Progenitor cell of endocrine pancreas (in vitro differentiated cells): ENCODE measurements around the gene CNOT2. TPM values are rescaled to one million over a fixed set of nuclear protein-coding genes. Genes with fewer than 3 reads are reported as not detected.

Experiments
- DNase-seq: peaks from one replicate; pipeline ENCODE4 v3.0.0; 2021; ENCODE audit warnings: low spot score; ENCODE audit not compliant: unreplicated experiment
- H3K27ac Mint-ChIP-seq: 2 replicates; pipeline ENCODE4 v1.8.0; 2021; ENCODE audit warnings: mild to moderate bottlenecking, moderate library complexity, mixed read lengths
- H3K27me3 Mint-ChIP-seq: 2 replicates; pipeline ENCODE4 v1.8.0; 2021; ENCODE audit warnings: mixed read lengths
- H3K36me3 Mint-ChIP-seq: 2 replicates; pipeline ENCODE4 v1.8.0; 2022; ENCODE audit warnings: mixed read lengths; ENCODE audit not compliant: insufficient read depth
- H3K4me1 Mint-ChIP-seq: 2 replicates; pipeline ENCODE4 v1.8.0; 2021; ENCODE audit warnings: low read depth, mixed read lengths
- H3K4me3 Mint-ChIP-seq: 2 replicates; pipeline ENCODE4 v1.8.0; 2021; ENCODE audit warnings: low read depth, mild to moderate bottlenecking, moderate library complexity, mixed read lengths
- H3K9me3 Mint-ChIP-seq: 2 replicates; pipeline ENCODE4 v1.8.0; 2021; ENCODE audit warnings: low read depth, mixed read lengths
- total RNA-seq: library from RNA; stranded (reverse); gene quantifications from 2 replicates; pipeline ENCODE4 v1.2.1, GENCODE V29; 2021
- TF ChIP-seq, protein P1 (sequence below): fragments of 200-600 bp; sonication (generic); IDR thresholded peaks from one replicate; pipeline ENCODE4 v1.5.0; 2021; ENCODE audit warnings: antibody characterized with exemption, mild to moderate bottlenecking; ENCODE audit not compliant: unreplicated experiment

Gene CNOT2
- total RNA-seq, 1 donor from 2014 or later = 128 TPM

GRCh38 chr12:70245458-70245857 lies 2.2 kb downstream of the CNOT2 start:
- Mint-ChIP-seq H3K27me3 (no peaks in the 10 kb centered on the region), H3K4me1 (peaks cover 44% of the 10 kb centered on the region), H3K4me3 (peak overlapping the region; percentile 98), H3K9me3 (no peaks in the 10 kb centered on the region), H3K36me3 (peaks cover 6% of the 10 kb centered on the region), H3K27ac (no peak overlapping the region)
- TF ChIP-seq, protein P1, sequence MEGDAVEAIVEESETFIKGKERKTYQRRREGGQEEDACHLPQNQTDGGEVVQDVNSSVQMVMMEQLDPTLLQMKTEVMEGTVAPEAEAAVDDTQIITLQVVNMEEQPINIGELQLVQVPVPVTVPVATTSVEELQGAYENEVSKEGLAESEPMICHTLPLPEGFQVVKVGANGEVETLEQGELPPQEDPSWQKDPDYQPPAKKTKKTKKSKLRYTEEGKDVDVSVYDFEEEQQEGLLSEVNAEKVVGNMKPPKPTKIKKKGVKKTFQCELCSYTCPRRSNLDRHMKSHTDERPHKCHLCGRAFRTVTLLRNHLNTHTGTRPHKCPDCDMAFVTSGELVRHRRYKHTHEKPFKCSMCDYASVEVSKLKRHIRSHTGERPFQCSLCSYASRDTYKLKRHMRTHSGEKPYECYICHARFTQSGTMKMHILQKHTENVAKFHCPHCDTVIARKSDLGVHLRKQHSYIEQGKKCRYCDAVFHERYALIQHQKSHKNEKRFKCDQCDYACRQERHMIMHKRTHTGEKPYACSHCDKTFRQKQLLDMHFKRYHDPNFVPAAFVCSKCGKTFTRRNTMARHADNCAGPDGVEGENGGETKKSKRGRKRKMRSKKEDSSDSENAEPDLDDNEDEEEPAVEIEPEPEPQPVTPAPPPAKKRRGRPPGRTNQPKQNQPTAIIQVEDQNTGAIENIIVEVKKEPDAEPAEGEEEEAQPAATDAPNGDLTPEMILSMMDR = no peak
- DNase-seq = no peak

DNA sequence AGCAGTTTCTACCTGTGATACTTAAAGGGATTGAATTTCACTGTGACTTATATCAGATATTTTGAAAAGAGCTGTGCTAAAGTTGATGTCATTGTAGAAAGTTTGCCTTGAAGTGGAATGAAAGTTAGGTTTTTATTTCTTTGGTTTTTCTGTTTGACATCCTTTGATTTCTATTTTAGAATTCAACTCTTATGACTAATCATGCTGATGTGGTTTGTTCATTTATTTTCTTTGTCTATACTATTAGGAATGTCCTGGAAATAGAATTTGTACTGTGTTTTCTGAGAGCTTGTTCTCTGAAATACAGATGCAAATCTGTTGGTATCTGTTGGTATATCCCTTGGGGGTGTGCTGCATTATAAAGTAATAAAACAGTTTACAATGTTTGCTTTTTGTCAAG lies 3.3 kb downstream of the CNOT2 start:
- no peak for DNase-seq
- peak overlapping the region; percentile 78 for H3K27ac Mint-ChIP-seq
- H3K36me3 Mint-ChIP-seq = peaks cover 2% of the 10 kb centered on the region
- peaks cover 49% of the 10 kb centered on the region for H3K4me1 Mint-ChIP-seq
- H3K4me3 Mint-ChIP-seq = peak overlapping the region; percentile 4
- no peaks in the 10 kb centered on the region for H3K9me3 Mint-ChIP-seq
- TF ChIP-seq, protein P1 = no peak
- H3K27me3 Mint-ChIP-seq = no peaks in the 10 kb centered on the region

DNA sequence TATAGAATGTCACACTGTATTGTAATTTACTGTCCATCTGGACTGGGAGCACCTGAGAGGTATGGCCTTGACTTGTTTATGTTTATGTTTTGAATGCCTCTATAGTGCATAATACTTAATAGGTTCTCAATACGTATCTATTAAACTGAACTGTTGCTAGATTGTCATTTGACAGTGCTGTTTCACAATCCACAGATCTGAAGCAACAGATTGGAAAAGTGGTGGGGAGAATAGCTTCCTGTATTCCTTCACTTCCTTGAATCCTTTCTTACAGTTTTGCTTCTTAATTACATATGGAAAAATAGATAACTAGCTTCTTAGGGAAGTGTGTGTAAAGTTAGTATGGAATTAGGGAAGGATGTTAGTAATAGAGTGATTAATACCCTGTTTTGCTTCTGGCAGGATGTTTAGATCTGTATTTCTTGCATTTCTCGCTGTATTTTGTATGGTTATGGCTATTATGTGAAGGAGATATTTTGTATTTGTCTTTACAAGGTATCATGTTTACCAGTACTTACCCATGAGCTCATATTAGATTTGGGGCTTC lies 4.5 kb downstream of the CNOT2 start:
- H3K36me3 Mint-ChIP-seq = peaks cover 2% of the 10 kb centered on the region
- TF ChIP-seq, protein P1 = no peak
- H3K9me3 Mint-ChIP-seq = no peaks in the 10 kb centered on the region
- H3K4me3 Mint-ChIP-seq = no peak overlapping the region
- no peaks in the 10 kb centered on the region for H3K27me3 Mint-ChIP-seq
- no peak for DNase-seq
- H3K4me1 Mint-ChIP-seq = peaks cover 44% of the 10 kb centered on the region
- peak overlapping the region; percentile 29 for H3K27ac Mint-ChIP-seq

- peaks cover 46% of the 10 kb centered on the region for H3K4me1 Mint-ChIP-seq
- no peak for DNase-seq
- peaks cover 2% of the 10 kb centered on the region for H3K36me3 Mint-ChIP-seq
- TF ChIP-seq, protein P1 = no peak
- H3K27me3 Mint-ChIP-seq = no peaks in the 10 kb centered on the region
- H3K4me3 Mint-ChIP-seq = no peak overlapping the region
- H3K27ac Mint-ChIP-seq = no peak overlapping the region
- H3K9me3 Mint-ChIP-seq = no peaks in the 10 kb centered on the region
Observed at GRCh38 chr12:70248876-70249275, 5.6 kb downstream of the CNOT2 start.

DNA sequence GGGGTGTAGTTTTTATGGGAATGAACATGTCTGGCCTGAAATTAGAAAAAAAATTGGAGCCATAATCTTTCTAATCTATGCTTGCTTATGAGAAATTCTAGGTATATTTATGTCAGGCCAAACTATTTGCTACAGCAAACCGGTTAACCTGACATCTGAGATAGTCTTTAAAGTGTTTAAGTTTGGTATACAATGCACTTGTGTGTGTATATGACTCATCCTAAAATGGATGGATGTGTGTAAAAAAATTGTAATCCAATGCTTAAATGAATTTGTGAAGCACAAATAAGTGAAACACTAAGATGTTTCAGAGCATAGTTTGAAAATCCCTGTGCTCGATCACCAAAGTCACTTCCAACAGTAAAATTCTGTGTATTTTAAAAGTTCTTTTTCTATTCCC lies 6.7 kb downstream of the CNOT2 start:
- DNase-seq = no peak
- Mint-ChIP-seq H3K36me3 (peaks cover 2% of the 10 kb centered on the region), H3K27ac (no peak overlapping the region), H3K4me3 (no peak overlapping the region), H3K4me1 (peaks cover 41% of the 10 kb centered on the region), H3K9me3 (no peaks in the 10 kb centered on the region), H3K27me3 (no peaks in the 10 kb centered on the region)
- TF ChIP-seq, protein P1 = no peak
